PC-3 (cell line): ENCODE data around the gene NDUFS5.

ENCODE experiments used
- CTCF ChIP-seq: fragments of 300-600 bp; sonication (generic); conservative IDR thresholded peaks from 2 replicates; pipeline ENCODE4 v1.5.1; 2017; ENCODE audit warnings: antibody characterized with exemption, low read depth, mild to moderate bottlenecking, low read length
- EZH2phosphoT487 ChIP-seq: fragments of 300-600 bp; sonication (generic); IDR thresholded peaks from 2 replicates; pipeline ENCODE4 v1.6.1; 2018; ENCODE audit warnings: mild to moderate bottlenecking, antibody characterized with exemption, low read length, borderline replicate concordance

- TF ChIP-seq CTCF (no peak), EZH2phosphoT487 (no peak)
These were observed 37.0 kb downstream of the NDUFS5 start for GRCh38 chr1:39063191-39063590.
